Cardiac ventricle fibroblast (primary cell): Measurements from ENCODE around the gene KCNAB2. TPM values are rescaled to one million over a fixed set of nuclear protein-coding genes. Genes with fewer than 3 reads are reported as not detected.

Experiments
- total RNA-seq: library from RNA; depleted of rRNA; stranded (reverse); fragments of >200 nt; gene quantifications from 2 replicates; pipeline ENCODE4 v1.2.3, GENCODE V29; 2015

KCNAB2 gene
- total RNA-seq = 3.8 and 5.9 TPM in 2 replicates

DNA sequence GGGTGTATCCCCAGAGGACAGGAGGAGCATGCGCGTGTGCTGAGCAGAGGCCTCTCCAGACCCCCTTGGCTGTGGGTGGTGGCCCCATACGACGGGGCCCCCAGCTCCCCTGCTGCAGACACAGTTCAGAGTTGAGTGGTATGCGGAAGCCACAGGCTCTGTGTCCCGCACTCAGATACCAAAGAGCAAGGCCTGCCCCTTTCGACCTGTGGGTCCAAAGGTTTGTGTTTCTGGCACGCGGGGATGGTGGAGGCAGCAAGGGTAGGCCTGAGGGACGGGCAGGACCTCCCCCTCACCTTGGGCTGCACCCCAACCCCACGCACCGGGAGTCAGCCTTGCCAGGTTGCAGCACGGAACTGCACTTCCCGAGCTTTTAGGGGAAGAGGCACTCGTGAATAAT, at the start of gene KCNAB2:
Gene KCNAB2, plus strand, starts transcription at position 328 of the 400 bp plus-strand sequence. CDS start 5,649 bp downstream, outside the sequence.

Other genes starting within 250 kb of the KCNAB2 start
- gene NPHP4, start 53.5 kb upstream of the KCNAB2 start, total RNA-seq = 9.7 and 12.0 TPM in 2 replicates
- gene CHD5, start 134.4 kb downstream of the KCNAB2 start, total RNA-seq = 0.44 and 5.3 TPM in 2 replicates
- 184 and 211 TPM in 2 replicates for gene RPL22, start 153.7 kb downstream of the KCNAB2 start, total RNA-seq
- gene RNF207, start 160.2 kb downstream of the KCNAB2 start, total RNA-seq = 1.4 and 1.8 TPM in 2 replicates
- 40.4 and 48.2 TPM in 2 replicates for gene ICMT, start 190.1 kb downstream of the KCNAB2 start, total RNA-seq
- not detected in 2 replicates for gene HES3, start 198.3 kb downstream of the KCNAB2 start, total RNA-seq
- gene GPR153, start 215.2 kb downstream of the KCNAB2 start, total RNA-seq = 13.0 and 14.0 TPM in 2 replicates